ENCODE results near the gene LRRC3C.
"Not testable (repeated sequence)": the region's sequence is repeated elsewhere in the genome, so short reads cannot be mapped to it uniquely, and the experiment has no call there.

LRRC3C gene

DNA sequence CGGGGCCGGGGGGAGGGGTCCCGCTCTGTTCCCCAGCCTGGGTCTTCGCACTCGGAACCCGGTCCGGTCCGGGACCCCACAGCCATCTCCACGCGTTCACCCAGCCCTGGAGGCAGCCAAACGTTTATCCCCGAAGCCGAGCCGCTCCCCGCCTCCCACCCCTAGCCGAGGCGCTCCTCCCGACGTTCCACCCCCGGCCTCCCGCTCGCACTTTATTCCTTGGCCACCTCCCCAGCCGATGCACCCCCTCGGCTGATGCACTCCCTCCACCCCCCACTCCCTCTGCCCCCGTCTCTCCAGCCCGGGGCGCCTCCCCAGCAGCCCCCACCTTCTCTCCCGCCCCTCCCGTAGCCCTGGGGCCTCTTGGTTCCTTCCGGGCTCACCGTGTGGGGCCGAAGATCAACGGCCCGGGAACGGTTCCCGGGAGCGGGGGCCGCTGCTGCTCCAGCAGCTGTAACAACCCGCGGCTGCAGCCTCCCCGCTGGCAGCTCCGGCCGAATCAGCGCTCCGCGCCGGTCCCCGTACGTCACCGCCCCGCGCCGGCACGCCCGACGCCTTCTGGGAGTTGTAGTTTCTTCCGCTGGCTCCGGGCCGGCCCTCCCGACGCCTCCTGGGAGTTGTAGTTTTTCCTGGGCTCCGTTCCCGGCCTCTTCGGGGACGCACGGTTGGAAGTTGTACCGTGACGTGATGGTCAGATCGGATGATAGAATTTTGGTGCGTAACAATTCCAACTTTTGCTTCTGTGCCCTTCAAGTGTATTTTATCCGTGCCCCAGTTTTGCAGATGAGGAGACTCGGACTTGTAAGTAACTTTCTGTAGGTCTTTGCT lies at the start of gene LRRC3C, which contains the start of gene ORMDL3:
Gene LRRC3C (plus strand): TSS at position 632 of the 828 bp plus-strand sequence. CDS start 13,792 bp downstream, outside the sequence.
Gene ORMDL3 (minus strand): TSS at position 501 of the 828 bp plus-strand sequence. CDS start 3,398 bp downstream, outside the sequence.
- DNase-seq (ENCODE audit: insufficient read length, low spot score) (peak; percentile 90), FAIRE-seq (peak; percentile 96)

DNA sequence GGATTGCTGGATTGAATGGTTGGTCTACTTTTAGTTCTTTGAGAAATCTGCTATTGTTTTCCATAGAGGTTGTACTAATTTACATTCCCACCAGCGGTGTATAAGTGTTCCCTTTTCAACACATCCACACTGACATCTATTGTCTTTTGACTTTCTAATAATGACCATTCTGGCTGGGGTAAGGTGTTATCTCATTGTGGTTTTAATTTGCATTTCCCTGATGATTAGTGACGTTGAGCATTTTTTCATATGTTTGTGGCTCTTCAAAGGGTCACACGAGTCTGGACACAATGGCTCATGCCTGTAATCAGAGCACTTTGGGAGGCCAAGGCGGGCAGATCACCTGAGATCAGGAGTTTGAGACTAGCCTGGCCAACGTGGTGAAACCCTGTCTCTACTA lies 41.4 kb upstream of the LRRC3C start:
- DNase-seq (ENCODE audit: insufficient read length, low spot score); FAIRE-seq: not testable (repeated sequence)

DNA sequence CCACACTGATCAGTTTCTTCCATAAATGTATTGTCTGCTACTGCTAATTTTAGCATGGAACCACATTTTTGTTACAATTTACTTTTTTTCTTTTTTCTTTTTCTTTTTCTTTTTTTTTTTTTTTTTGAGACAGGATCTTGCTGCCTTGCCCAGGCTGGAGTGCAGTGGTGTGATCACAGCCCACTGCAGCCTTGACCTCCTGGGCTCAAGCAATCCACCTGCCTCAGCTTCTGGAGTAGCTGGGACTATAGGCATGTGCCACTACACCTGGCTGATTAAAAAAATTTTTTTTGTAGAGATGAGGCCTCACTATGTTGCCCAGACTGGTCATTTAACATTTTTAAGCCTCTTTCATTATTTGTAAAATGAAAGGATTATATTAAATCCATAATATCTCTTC lies 40.5 kb upstream of the LRRC3C start:
- FAIRE-seq: no peak

DNA sequence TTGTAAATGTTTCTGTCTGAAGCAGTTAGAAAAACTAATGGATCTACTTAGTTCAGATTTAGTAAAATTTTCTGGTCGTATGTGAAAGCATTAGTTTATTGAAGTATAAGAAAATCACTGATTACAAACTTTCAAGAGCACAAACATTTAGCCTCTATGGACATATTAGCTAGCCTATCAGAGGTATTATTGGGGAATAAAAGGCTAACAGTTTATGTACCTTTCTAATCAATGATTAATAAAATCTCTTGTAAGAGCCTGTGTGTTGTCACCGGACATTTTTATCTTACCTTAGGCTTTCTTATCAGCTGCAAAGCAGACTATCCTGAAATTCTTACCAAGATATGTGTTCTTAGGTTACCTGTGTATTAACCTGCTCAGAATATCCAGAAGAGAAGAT lies 38.3 kb upstream of the LRRC3C start:
- no peak for DNase-seq (ENCODE audit: insufficient read length, low spot score)
- no peak for FAIRE-seq

More for the DNA sequence above, 40.5 kb upstream of the LRRC3C start:
- no peak for DNase-seq (ENCODE audit: insufficient read length, low spot score)

GRCh38 chr17:39894681-39895376 lies 32.7 kb upstream of the LRRC3C start:
- DNase-seq (ENCODE audit: insufficient read length, low spot score) (no peak), FAIRE-seq (no peak)

DNA sequence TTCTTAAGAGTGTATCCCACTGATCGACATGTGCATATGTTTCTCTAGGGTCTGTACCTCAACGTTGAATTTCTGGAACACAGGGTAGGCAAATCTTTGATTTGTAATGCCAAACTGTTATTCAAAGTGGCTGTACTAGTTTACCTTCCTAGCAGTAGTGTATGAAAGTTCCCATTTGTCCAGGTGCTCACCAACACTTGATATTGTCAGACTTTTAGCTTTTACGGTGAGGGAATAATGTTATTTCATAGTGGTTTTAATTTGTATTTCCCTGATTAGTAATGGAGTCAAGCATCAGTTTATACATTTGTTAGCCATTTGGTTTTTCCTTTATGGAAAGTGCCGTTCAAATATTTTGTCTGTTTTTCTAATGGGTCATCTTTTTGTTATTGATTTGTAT lies 29.4 kb upstream of the LRRC3C start:
- no peak for DNase-seq (ENCODE audit: insufficient read length, low spot score)
- no peak for FAIRE-seq

DNA sequence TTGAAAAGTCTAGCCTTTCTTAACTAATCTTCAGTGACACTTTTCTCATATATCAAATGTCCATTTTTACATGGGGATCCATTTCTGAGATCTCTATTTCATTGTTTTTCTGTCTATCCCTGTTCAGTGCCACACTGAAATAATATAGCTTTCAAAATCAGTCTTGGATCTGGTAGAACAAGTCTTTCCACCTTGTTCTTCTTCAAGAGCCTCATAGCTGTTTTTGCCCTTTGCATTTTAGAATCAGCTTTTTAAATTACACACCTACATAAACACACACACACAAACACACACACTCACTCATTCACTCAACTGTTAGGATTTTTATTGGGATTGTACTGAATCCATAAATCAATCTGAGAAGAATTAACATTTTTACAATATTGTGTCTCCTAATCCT lies 28.3 kb upstream of the LRRC3C start:
- FAIRE-seq (no peak), DNase-seq (ENCODE audit: insufficient read length, low spot score) (no peak)

- not testable (repeated sequence) for DNase-seq (ENCODE audit: insufficient read length, low spot score); FAIRE-seq
These were observed 25.5 kb upstream of the LRRC3C start for GRCh38 chr17:39902027-39902426.

DNA sequence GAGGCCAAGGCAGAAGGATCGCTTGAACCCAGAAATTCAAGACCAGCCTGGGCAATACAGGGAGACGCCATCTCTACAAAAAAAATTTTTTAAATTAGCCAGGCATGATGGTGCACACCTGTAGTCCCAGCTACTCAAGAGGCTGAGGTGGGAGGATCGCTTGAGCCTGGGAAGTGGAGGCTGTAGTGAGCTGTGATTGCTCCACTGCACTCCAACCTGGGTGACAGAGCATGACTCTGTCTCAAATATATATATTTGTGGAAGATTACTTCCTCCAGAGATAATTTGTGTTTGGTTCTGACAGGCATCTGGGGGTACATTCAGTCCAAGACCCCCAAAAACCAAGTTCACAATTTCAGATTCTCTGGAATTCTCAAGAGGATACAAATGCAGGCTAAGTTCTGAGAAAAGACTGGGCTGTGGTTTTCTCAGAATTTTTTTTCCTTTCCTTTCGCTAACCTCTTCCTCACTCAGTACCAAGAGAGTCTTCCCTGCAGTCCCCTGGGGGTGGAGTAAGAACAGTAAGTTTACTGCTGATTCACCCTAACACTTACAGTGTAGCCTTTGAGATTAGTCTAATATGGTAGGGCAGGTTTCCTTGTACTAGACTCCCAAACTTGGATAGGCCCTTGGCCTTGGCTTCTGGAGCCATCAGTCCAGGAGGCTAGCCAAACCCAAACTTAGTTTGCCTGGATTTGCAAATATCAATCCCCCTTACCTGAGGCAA lies 24.2 kb upstream of the LRRC3C start:
- no peak for DNase-seq (ENCODE audit: insufficient read length, low spot score)
- peak; percentile 28 for FAIRE-seq

- no peak for FAIRE-seq
- no peak for DNase-seq (ENCODE audit: insufficient read length, low spot score)
These were observed 22.6 kb upstream of the LRRC3C start for GRCh38 chr17:39904990-39905288.

DNA sequence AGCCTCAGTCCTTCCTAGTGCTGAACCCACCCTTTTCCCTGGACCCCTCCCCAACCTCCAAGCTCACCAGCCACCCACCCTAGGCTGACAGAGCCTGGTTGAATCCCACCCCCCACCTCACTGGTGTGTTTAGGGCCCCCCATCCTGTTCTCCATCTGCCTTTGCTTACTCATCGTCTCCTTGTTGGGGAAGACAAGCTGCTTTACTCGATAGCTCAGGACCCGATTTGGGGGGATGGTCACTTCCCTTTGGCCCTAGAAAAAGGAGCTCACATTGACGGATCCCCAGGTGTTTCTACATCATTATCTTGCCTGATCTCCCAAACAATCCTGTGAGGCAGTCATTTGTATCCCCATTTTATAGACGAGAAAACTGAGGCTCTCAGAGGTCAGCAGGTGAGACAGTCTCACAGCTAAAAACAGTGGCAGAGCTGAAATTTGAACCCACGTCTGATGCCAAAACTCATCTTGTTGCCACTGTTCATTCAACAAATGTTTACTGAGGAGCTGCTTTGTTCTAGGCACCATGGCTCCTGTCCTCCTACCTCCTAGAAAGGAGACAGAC lies 18.7 kb upstream of the LRRC3C start:
- DNase-seq (ENCODE audit: insufficient read length, low spot score) (no peak), FAIRE-seq (no peak)

GRCh38 chr17:39913989-39914388 lies 13.5 kb upstream of the LRRC3C start:
- no peak for FAIRE-seq
- DNase-seq (ENCODE audit: insufficient read length, low spot score): no peak

GRCh38 chr17:39915559-39915958 lies 12.0 kb upstream of the LRRC3C start:
- FAIRE-seq: no peak
- no peak for DNase-seq (ENCODE audit: insufficient read length, low spot score)

DNA sequence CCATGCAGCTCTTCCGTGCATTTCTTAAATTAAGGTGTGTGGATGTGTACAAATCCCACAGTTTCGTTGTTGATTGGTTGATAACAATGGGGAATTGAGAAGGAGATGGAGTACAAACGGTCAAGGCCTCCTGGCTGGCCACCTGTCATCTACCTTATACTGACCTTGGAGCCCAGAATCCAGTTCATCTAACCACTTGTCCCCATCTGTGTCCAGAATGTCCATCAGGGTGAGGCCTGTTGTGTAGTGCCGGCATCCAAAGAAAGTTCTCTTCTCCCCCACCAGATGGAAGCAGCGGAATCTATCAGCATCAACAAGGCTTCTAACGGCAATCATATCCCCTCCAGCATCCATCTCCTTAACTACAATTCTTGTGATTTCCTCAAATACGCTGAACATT lies 10.6 kb upstream of the LRRC3C start:
- FAIRE-seq: no peak

GRCh38 chr17:39919087-39919683 lies 8.3 kb upstream of the LRRC3C start:
- FAIRE-seq: no peak

More for the DNA sequence above, 10.6 kb upstream of the LRRC3C start:
- no peak for DNase-seq (ENCODE audit: insufficient read length, low spot score)

GRCh38 chr17:39920218-39921210 lies 7.0 kb upstream of the LRRC3C start:
- DNase-seq (ENCODE audit: insufficient read length, low spot score) (no peak), FAIRE-seq (peak; percentile 74)

More at GRCh38 chr17:39919087-39919683, 8.3 kb upstream of the LRRC3C start:
- DNase-seq (ENCODE audit: insufficient read length, low spot score): no peak

- peak; percentile 61 for FAIRE-seq
These were observed 6.2 kb upstream of the LRRC3C start for GRCh38 chr17:39921323-39921722.

GRCh38 chr17:39922006-39922405 lies 5.5 kb upstream of the LRRC3C start:
- DNase-seq (ENCODE audit: insufficient read length, low spot score) (no peak), FAIRE-seq (no peak)

More at GRCh38 chr17:39921323-39921722, 6.2 kb upstream of the LRRC3C start:
- no peak for DNase-seq (ENCODE audit: insufficient read length, low spot score)

GRCh38 chr17:39923230-39923629 lies 4.3 kb upstream of the LRRC3C start:
- no peak for FAIRE-seq
- DNase-seq (ENCODE audit: insufficient read length, low spot score): no peak

All from GM19239 (cell line).